RPMI7951 (cell line): ENCODE measurements around the gene POU4F1. TPM values are rescaled to one million over a fixed set of nuclear protein-coding genes. Genes with fewer than 3 reads are reported as not detected.

Source experiments
- DNase-seq: peaks from one replicate; pipeline ENCODE4 v3.0.0-alpha.2; 2012; ENCODE audit warnings: low read depth
- total RNA-seq: library from RNA; depleted of rRNA; stranded (reverse); fragments of >200 nt; shearing (Covaris generic); gene quantifications from 2 replicates; pipeline ENCODE4 v1.2.3, GENCODE V29; 2014

The POU4F1 gene
- total RNA-seq, 1 experiment from 2014 or later = not detected

DNA sequence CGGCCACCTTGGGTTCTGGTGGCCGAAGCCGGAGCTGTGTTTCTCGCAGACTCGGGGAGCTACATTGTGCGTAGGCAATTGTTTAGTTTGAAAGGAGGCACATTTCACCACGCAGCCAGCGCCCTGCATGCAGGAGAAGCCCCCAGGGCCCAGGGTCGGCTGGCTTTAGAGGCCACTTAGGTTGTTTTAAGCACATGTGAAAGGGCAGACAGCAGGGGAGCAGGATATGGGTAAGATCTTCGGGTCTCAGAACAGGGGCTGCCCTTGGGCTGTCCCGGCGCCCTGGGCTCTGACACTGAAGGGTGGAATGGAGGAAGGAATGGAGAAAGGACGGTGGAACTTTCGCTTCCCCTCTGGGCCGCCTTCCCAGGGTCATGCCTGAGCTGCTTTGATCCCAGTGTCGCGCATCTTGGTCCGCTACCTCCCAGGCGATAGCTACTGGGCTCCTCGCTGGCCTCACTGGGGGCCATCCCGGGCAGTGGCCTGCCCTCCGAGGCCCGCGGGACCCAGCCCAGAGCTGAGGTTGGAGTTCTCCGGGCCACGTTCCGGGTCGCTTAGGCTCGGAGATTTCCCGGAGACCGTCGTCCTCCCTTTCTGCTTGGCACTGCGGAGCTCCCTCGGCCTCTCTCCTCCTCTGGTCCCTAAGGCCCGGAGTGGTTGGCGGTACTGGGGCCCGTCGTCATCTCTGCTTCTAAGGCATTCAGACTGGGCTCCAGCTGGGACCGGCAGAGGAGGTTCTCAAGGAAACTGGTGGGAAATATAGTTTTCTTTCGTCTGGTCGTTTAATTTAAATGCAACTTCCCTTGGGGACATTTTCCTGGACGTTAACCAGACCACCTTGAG lies 4.3 kb upstream of the POU4F1 start:
- DNase-seq = no peak

DNA sequence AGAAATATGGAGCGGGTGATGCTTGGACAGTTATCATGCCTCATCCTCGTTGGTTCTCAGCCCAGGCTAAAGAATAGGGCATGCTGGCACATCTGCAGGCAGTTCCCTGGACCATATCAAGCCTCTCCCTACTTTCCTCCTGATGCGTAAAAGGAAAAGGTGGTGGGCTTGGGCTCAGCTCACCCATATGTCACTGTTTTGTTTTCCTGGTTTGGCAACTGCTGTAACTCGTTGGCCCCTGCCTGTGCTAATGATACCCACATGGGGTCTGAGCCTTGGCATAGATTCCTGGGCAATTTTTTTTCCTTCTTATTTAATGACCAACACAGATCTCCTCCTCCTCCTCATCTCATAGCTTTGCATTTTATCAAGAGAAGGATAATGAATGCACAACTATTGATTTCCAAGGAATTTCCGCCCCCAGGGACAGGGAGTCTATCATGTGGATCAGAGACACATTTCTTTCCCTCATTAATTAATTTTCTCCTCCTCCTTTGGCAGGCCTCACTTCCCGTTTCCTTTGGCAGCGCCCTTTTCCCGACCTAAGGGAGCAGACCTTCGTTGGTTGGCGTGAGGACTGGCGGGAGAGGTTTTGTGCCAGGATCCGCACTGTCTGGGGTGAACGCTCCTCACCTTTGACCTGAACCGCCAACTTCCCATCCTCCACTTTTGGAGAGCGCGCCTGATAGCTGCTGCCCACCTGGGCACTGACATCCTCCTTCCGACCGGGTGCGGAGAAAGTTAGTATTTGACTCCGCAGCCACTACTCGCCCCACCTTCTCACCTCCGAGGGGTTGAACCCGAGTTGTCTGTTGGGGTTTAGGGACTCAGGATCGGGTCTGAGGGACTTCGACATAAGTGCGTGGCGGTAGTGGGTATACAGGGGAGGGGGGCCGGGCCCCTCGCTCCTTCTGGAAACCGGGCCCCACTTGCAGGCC lies 3.4 kb upstream of the POU4F1 start:
- no peak for DNase-seq

DNA sequence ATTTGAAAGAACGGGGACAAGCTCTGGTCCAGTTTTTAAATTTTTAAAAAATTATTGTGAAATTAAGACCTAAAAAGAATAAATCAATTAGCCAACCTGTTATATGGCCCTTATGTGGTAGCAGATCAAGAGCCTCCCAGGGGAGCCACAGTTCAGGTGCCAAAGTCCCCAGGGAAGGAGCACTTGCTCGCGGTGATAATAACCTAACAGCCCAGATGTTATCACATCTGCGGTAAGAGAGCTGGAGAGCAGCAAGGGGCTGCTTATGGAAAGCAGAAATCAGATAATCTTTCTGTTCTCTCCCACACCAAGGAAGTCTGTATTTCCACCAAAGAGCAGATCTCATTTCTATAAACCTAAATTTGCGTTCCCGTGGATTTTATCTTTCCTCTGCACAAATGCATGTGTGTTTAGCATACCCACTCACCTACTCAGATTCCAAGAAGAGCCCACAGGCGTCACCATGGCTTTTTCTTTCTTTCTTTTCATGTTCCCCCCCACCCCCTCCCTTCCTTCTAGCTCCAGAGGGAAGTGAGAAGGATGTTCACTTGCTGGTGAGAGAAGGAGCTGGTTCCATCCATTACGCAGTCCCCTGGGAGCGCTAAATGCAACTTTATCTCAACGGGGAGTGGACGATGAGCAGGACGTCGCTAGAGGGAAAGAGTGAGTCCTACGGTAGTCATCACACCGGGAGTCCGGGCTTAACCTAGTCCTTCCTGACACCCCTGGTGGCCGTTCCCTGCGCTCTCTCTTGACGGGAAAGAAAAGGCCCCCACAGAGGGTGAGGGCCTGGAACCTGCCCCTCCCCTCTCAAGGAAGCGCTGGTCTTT lies 1.6 kb upstream of the POU4F1 start:
- no peak for DNase-seq

DNA sequence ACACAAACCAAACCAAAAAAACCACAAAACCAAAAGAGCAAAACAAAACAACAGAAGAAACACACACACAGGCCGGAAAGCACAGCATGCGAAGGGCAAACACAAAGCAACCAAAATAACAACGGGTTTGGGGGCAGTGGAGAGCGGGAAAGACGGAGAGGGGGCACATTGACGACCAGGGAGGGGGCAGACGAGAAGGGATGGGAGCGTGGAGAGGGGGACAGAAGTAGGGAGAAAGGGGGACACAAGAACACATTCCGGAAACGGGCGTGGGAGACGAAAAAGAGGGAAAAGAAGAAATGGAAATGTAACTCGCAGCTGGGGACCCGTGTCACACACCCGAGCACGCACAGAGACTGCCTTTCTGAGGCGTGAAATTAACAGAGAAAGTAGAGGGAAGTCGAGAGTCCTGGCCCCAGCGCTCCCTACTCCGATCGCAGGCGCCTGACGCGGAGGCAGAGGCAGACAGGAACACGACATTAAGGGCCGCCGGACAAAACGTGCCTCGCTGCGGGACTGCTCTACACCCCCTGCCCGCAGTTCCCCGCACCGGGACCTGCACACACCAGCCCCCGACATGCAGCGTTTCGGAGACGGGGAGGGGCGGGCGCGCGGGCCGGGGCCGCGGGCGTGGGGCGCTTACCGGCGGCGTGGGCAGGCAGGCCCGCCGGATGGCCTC lies 652 bp downstream of the POU4F1 start:
- DNase-seq = no peak

DNA sequence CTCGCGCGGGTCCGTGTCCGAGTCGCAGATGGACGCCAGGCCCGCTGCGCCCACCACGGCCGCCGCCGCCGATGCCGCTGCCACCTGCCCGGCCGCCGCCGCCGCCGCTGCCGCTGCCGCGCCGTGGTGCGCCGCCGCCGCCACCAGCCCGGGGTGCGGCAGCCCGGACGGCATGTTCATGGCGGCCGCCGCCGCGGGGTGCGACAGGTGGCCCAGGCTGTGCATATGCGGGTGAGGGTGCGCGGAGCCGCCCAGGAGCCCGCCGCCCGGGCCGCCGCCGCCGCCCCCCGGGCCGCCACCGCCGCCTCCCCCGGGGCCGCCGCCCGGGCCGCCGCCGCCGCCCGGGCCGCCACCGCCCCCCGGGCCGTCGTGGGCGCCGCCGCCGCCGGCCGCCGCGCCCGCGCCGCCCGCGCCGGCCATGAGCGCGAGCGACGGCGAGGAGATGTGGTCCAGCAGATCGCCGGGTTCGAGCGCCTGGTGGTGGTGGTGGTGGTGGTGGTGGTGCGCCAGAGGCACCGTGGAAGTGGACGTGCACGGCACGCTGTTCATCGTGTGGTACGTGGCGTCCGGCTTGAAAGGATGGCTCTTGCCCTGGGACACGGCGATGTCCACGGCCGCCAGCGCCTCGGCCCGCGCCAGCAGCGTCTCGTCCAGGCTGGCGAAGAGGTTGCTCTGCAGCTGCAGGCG lies 1.3 kb downstream of the POU4F1 start:
- no peak for DNase-seq

DNA sequence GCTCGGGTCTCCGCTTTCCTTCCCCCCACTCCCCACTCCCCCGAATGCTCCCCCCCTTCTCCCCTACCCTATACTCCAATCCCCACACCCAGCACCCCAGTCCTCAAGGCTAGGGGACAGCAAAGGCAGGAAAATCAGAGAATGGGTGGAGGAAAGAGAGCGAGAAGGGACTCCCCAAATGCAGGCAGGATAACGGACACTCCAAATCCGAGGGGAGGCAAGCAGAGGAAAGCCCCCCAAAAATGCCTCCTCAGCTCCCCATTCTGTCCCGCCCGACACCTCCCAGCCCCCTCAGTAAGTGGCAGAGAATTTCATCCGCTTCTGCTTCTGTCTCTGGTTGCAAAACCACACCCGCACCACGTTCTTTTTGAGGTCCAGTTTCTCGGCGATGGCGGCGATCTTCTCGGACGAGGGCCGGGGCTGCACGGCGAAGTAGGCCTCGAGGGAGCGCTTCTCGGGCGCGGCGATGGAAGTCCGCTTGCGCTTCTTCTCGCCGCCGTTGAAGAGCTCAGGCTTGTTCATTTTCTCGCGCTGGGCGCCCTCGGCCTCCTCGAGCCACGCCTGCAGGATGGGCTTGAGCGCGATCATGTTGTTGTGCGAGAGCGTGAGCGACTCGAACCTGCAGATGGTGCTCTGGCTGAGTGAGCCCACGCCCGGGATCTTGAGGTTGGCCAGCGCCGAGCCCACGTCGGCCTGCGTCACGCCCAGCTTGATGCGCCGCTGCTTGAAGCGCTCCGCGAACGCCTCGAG lies 2.1 kb downstream of the POU4F1 start:
- no peak for DNase-seq

DNA sequence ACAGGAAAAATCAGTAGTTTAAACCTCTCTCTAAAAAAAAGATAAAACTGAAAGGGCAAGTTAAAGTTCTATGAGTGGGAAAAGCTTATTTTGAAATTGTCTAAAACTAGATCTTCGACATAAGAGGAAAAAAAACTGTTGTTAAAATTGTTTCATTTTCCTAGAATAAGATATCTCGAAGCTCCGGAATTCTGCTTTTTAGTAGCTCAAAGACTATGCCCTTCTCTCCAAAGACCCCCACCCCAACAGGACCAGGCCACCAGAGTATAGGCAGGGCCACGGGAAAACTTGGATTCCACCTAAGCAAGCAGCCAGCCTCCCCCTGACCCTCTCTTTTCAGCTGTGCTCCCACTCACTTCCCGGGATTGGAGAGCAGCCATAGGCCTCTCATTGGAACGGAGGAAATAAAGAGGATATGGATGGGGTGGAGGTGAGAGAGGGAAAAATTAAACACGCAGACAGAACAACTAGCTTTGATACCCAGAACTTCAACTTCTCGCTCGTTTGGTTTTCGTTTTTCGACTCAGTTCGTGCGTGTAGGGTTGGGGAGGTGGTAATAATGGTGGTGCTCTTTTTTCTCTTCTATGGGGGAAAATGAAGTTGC lies 3.0 kb downstream of the POU4F1 start:
- no peak for DNase-seq

DNA sequence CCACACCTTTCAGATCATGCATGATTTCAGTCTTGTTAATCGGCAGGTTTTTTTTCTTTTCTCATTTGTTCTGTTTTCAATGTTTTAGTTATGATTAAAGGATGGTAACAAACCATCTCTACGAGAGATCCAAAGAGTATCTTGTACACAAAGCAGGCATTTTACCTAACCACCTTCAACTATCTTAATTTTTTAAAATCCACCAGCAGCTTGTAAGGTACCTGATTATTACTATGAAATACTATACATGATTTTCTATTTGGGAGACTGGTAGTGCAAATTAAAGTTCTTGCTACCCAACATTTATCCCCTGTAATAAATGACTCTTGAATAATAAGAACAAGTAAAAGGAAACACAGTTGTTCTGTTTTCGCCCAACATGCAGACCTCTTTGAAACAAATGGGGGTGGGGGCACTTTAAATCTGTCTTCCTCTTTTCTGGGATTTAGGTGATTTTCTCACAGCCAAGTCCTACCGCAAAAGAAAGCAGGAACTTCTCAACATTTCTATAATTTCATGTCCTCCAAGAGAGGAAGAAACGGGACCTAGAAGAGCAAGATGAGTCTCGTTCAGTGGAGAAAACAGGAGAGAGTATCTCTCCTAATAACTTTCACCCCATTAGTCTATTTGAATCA lies 3.6 kb downstream of the POU4F1 start:
- no peak for DNase-seq

DNA sequence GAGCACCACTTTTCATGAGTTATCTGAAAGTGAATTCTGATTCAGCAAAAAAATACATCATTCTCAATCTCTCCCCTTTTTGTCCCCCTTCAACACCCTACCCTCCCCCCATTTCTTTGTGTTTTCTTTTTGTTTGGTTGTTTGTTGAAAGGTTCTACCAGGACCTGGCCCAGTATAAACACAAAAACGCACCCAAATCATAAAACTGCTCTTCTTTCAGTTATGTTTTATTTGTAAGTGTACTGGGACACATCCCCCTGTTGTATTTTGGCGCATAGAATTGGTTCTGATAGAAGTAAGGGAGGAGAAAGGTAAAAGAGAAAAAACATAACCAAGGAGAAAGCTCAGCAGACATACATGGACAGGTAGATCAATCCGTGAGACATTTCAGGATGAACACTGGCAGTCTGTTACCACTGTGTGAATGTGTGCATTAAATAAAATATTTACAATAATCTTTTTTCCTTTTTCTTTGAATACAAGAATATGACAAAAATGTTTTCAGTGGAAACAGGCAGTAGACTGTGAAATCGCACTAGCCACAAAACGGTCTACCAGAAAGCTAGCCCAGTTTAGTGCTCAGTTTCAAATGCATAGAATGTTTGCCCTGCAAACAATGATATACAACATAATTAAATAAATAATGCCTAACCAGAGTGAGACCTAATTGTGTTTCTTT lies 4.2 kb downstream of the POU4F1 start:
- no peak for DNase-seq

DNA sequence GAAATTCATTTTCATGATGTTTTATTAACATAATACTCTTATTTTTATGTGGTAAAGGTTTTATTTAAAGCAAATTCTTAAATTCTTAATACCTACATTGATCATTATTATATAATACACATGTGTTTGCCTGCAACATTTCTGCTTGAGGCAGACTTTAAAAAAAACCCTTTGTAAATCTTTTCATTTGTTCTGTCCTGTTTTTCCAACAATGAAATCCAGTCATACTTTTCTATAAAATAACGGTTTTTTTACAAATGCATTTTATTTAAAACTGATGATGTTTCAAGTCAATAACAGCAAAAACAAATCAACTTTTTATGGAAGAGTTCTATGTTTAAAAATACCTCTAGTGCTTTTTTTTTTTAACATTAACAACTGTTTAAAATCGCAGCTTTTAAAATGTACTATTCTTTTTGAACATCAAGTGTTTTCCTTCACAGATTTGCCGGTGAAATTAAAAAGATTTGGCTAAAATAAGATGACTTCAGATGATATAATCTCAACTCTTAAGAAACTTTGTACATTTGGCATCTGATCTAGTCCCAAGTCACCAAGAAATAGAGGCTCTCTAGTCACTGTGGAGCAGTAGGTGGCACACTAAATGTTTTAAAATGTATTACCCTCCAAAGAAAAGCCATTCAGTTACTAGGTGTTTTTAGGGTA lies 5.1 kb downstream of the POU4F1 start:
- no peak for DNase-seq

DNA sequence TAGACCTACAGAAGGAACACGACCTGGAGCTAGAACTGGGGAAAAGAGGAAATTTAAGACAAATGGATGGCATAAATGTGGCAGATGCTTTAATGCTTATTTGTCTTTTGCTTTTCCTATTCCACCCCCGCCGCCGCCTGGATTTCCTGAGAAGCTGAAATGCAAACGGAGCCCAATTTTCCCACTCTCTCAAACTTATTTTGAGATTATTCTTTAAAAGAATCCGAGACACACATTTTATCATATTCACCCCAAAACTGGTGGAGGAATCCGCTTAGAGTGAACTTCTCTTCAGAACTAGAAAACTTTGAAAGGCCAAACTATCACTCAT lies 5.8 kb downstream of the POU4F1 start:
- no peak for DNase-seq

DNA sequence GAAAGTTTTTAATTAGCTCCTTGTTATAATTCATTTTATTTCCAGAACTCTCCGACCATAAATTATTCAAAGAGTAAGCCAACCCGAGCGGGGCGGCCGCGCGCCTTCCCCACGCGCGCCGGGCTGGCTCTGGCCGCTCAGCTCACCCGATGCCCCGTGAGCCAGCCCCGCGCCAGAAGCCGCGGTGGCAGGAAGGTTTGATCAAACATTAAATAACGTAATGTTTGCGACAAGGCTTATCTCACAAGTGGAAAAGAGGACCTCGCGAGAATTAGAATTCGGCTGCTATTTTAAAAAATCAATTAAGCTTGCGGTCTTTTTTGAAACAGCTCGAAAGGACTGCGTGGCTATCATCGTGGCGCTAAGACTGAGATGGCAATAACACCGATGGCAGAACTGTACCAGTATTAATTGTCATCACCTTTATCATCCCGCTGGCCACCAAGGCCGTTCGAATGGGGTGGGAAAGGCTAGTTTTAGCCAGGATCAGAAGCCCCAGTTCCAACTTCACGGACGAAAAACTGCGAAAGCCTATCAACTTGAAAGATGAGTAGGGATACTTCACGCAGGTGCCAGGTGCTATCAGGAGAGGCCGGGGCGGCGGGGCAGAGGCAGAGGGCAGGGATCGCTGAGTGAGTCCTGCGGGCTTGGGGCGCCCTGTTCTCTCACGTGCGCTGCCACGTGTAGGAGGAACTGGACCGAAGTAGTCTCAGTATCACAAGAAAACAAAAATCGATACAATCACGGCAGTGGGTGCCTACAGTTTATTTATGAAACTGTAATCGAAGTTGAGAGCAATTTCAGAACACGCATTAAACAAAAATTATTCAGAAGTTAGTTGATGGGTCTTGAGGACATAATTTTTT lies 6.4 kb downstream of the POU4F1 start:
- DNase-seq = no peak

DNA sequence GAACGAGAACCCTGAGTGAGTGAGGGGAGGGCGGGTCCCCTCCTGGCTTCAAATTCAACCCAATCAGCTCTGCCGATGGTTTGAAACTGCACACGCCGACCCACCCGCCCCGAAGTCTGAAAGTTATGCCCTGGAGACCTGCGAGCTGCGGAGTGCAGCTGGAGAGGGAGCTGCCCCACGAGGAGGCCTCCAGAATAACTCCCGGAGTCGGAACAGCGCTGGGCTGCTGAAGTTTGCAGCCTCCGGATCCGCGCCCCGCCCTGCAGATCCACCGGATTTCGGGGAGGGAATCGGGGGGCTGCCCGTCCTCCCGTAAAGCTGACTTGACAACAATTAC lies 7.0 kb downstream of the POU4F1 start:
- no peak for DNase-seq

DNA sequence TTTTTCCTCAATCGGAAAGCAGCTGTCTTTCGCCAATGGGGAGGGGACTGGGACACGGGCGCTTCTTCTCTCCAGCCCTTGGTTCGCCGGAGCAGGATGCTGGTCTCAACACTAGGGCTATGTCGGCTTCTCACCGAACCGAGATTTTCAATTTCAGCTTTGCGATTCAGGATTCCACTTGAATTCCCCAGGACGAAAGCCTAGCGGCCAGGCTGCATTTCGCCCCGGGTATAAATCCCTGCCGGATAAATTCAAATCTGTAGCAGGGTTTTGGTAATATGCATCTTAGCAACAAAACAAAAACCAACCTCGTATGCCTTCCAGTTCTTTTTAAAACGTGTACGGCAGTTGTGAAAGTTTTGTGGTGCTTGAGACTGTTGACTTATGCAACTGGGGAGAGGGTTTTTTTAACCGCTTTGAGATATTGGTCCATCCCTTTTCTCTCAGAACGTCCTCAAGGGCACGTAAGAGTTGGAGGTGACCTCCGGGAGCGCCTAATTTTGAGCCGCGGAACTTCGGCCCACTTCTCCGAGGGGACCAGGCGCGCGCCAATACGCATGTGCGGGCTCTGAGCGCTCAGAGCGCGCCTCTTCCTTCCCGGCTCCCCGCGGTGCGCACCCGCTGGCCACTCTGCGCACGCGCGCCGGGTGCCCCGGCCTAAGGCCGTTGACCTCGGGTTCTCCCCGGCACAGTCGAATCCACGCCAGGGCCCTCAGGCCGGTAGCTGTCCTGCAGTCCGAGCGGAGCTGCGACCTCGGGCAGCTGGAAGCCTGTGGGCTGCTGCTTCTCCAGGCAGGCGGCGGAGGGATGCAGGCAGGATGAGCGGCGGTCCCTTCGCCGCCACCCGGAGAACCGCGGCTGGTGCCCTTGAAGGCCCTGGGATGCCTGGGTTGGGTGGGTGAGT lies 7.6 kb downstream of the POU4F1 start:
- peak; percentile 13 for DNase-seq

DNA sequence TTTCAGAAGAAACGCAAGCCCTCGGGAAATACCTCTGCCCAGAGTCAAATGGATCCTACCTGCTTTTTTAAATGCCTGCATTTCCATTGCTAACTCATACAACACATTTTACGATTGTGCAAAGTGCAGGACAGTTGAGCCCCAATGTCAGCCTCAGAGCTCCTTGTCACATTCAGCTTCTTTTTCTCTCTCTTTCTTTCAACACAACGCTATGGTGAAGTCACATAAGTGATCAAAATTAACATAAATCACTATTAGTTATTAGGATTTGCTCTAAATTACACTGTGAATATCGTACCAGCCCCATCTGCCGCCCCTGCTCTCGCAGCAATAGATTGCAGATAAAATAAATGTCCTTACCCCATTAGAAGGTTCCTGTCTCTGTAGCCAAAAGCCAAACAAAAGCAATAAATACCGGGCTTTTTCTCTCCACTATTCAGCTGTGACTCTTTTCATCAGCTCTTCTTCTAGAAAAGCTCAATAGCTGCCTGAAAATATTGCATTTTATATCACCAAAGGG lies 8.8 kb downstream of the POU4F1 start:
- no peak for DNase-seq
